B cell (primary cell): Measurements from ENCODE around the gene ANKAR. TPM values are rescaled to one million over a fixed set of nuclear protein-coding genes. Genes with fewer than 3 reads are reported as not detected.

ENCODE experiments used
- ATAC-seq: fragments of 200-7000 bp; cut with Tn5 transposase; one replicate; pipeline ENCODE4 v1.10.0; 2021; ENCODE audit warnings: low read depth, mild to moderate bottlenecking, moderate number of reproducible peaks, moderate library complexity
- CTCF ChIA-PET: fragments of 350-600 bp; sonication (Branson Sonifier 250); formaldehyde crosslinking; loops from one replicate; lab custom pipeline; 2021; ENCODE audit warnings: antibody characterized with exemption, inconsistent platforms; lab: Charles Lee
- POLR2A ChIA-PET: fragments of 350-600 bp; sonication (Branson Sonifier 250); formaldehyde crosslinking; loops from one replicate; lab custom pipeline; 2021; ENCODE audit warnings: antibody characterized with exemption; lab: Charles Lee
- DNase-seq: peaks from one replicate; pipeline ENCODE4 v3.0.0; 2013
- H2AFZ ChIP-seq: 2 replicates; pipeline ENCODE4 v1.6.1; 2012; ENCODE audit warnings: mild to moderate bottlenecking, low read depth, low read length; ENCODE audit not compliant: insufficient read depth, poor library complexity, severe bottlenecking
- H3K27ac ChIP-seq, 2 donors: 1 replicate in 1 of 2; 2 replicates in 1 of 2; pipeline ENCODE4 v1.5.1; 2012 to 2013; ENCODE audit warnings: low read length in 2 of 2, mild to moderate bottlenecking in 2 of 2, moderate library complexity in 1 of 2
- H3K27me3 ChIP-seq, 4 experiments: fragments of 200-600 bp in 1 of 4; sonication (generic) in 1 of 4; replicated peaks in 1 of 4; 1 replicate in 2 of 4; 2 replicates in 2 of 4; pipeline versions ENCODE4 v1.6.1 to v1.7.0; 2013 to 2016; ENCODE audit warnings: low read length in 3 of 4, mild to moderate bottlenecking in 2 of 4, mixed read lengths in 1 of 4, moderate library complexity in 1 of 4; ENCODE audit not compliant: insufficient read depth in 4 of 4, control insufficient read depth in 3 of 4; ENCODE audit errors: control extremely low read depth in 1 of 4
- H3K36me3 ChIP-seq, 2 experiments: replicated peaks in 1 of 2; 1 replicate in 1 of 2; 2 replicates in 1 of 2; pipeline versions ENCODE4 v1.6.1 to v1.7.1; 2013; ENCODE audit warnings: low read length in 1 of 2; ENCODE audit not compliant: insufficient read depth in 2 of 2, control insufficient read depth in 1 of 2; ENCODE audit errors: control extremely low read depth in 1 of 2, extremely low read depth in 1 of 2
- H3K4me1 ChIP-seq, 2 donors: fragments of 200-600 bp in 1 of 2; sonication (generic) in 1 of 2; 1 replicate in 1 of 2; 2 replicates in 1 of 2; pipeline versions ENCODE4 v1.5.1 to v1.6.1; 2013 to 2017; ENCODE audit warnings: low read length in 2 of 2; ENCODE audit not compliant: control insufficient read depth in 2 of 2, insufficient read depth in 2 of 2
- H3K4me2 ChIP-seq: replicated peaks from 2 replicates; pipeline ENCODE3; 2012; ENCODE audit warnings: mild to moderate bottlenecking, low read depth, low read length; ENCODE audit not compliant: poor library complexity, severe bottlenecking
- H3K4me3 ChIP-seq, 5 experiments: fragments of 200-600 bp in 1 of 5; sonication (generic) in 1 of 5; 1 replicate in 3 of 5; 2 replicates in 2 of 5; pipeline versions ENCODE4 v1.5.1 to v1.7.0; 2011 to 2016; ENCODE audit warnings: low read length in 4 of 5, mild to moderate bottlenecking in 4 of 5, low read depth in 2 of 5, control low read depth in 1 of 5, moderate library complexity in 1 of 5; ENCODE audit not compliant: insufficient read depth in 1 of 5; ENCODE audit errors: control extremely low read depth in 1 of 5, extremely low read depth in 1 of 5
- H3K79me2 ChIP-seq: fragments of 200-600 bp; sonication (generic); one replicate; pipeline ENCODE4 v1.6.0; 2016; ENCODE audit warnings: low read length; ENCODE audit not compliant: control insufficient read depth, insufficient read depth
- H3K9ac ChIP-seq: fragments of 200-600 bp; sonication (generic); 2 replicates; pipeline ENCODE4 v1.6.1; 2017; ENCODE audit warnings: mild to moderate bottlenecking, low read length, moderate library complexity
- H3K9me3 ChIP-seq, 3 donors: one replicate each; pipeline versions ENCODE4 v1.6.1 to v1.7.1; 2013; ENCODE audit warnings: low read length in 2 of 3; ENCODE audit not compliant: control insufficient read depth in 2 of 3, insufficient read depth in 1 of 3; ENCODE audit errors: control extremely low read depth in 1 of 3
- H4K20me1 ChIP-seq: 2 replicates; pipeline ENCODE4 v1.6.0; 2012; ENCODE audit warnings: mild to moderate bottlenecking, low read length; ENCODE audit not compliant: insufficient read depth, control insufficient read depth, poor library complexity, severe bottlenecking
- H3K27ac Mint-ChIP-seq: one replicate; pipeline ENCODE4 v1.8.0; 2021; ENCODE audit warnings: mixed read lengths
- H3K27me3 Mint-ChIP-seq: one replicate; pipeline ENCODE4 v1.8.0; 2021; ENCODE audit warnings: mixed read lengths
- H3K4me1 Mint-ChIP-seq: one replicate; pipeline ENCODE4 v1.8.0; 2021; ENCODE audit warnings: mixed read lengths
- H3K4me3 Mint-ChIP-seq: one replicate; pipeline ENCODE4 v1.8.0; 2021; ENCODE audit warnings: mixed read lengths
- H3K9me3 Mint-ChIP-seq: one replicate; pipeline ENCODE4 v1.8.0; 2022; ENCODE audit warnings: mixed read lengths; ENCODE audit not compliant: insufficient read depth
- CTCF ChIP-seq: fragments of 200-600 bp; IDR thresholded peaks from one replicate; pipeline ENCODE4 v1.8.0; 2022; ENCODE audit warnings: antibody characterized with exemption, mild to moderate bottlenecking
- EZH2 ChIP-seq: IDR thresholded peaks from 2 replicates; pipeline ENCODE4 v1.6.1; 2012; ENCODE audit warnings: borderline replicate concordance, low read depth, mild to moderate bottlenecking, moderate library complexity, low read length; ENCODE audit not compliant: insufficient read depth, poor library complexity, severe bottlenecking
- WGBS: methylation state at CpG from one replicate; pipeline ENCODE4 v1.1.5; 2013; ENCODE audit warnings: missing lambda C conversion rate; ENCODE audit not compliant: insufficient coverage; 5-methylcytosine and 5-hydroxymethylcytosine counted together
- intact Hi-C: fragments of 100-400 bp; cut with micrococcal nuclease; formaldehyde crosslinking; loops from one replicate; pipeline ENCODE4 v1.10.0; 2022
- polyA plus RNA-seq: library from polyadenylated mRNA; depleted of rRNA; stranded (reverse); fragments of >200 nt; gene quantifications from 2 replicates; pipeline ENCODE4 v1.2.3, GENCODE V29; 2012
- total RNA-seq, 2 donors: library from RNA; stranded (reverse); fragments of 120-200 nt in 1 of 2; gene quantifications; 1 replicate in 1 of 2; 2 replicates in 1 of 2; pipeline versions ENCODE4 v1.2.3 to v1.2.4, GENCODE V29; 2013 to 2022

ANKAR gene
- total and polyA plus RNA-seq, 2 donors (not counting 1 experiment from before 2014, with no cell fraction given) = 11.2 to 24.8 TPM

- peaks cover 53% of the 10 kb centered on the region for H3K4me1 Mint-ChIP-seq
- DNase-seq = no peak
- H3K27me3 Mint-ChIP-seq = no peaks in the 10 kb centered on the region
- peaks cover 83% of the 10 kb centered on the region for H3K79me2 ChIP-seq
- ChIA-PET POLR2A (no interaction called here), CTCF (interaction anchor here (1.1 to 2.1 kb wide), 4 partner anchors 18 to 84 kb away, joined by 5 to 14 read pairs (median 6); partner anchors contain the start of gene OSGEPL1)
- no peaks in the 10 kb centered on the region for H3K27me3 ChIP-seq
- peaks cover 0 to 2% (median 0%) of the 10 kb centered on the region in 3 donors for H3K9me3 ChIP-seq
- H3K4me1 ChIP-seq = peaks cover 33 to 41% of the 10 kb centered on the region in 2 donors
- H3K27ac Mint-ChIP-seq = peak overlapping the region; percentile 60
- peak overlapping the region in 1 of 2 donors; percentile 66 for H3K27ac ChIP-seq
- H3K36me3 ChIP-seq = no peaks in the 10 kb centered on the region
- H3K9me3 Mint-ChIP-seq = peaks cover 2% of the 10 kb centered on the region
- peak overlapping the region; percentile 39 for H3K4me2 ChIP-seq
- no peaks in the 10 kb centered on the region for H4K20me1 ChIP-seq
- peak overlapping the region; percentile 44 for H3K4me3 Mint-ChIP-seq
- TF ChIP-seq CTCF (no peak), EZH2 (no peak)
- intact Hi-C loops = loop anchor here (10.0 kb wide), 2 partner anchors 506 to 1996 kb away; partner anchors contain the start of gene NABP1
- no peak overlapping the region for H3K9ac ChIP-seq
- H2AFZ ChIP-seq = no peak overlapping the region
- H3K4me3 ChIP-seq = no peak overlapping the region
- ATAC-seq = no peak
Measured at GRCh38 chr2:189679226-189679625, 4.8 kb downstream of the ANKAR start.

GRCh38 chr2:189681203-189681602, 6.7 kb downstream of the ANKAR start:
- Mint-ChIP-seq H3K27ac (peak overlapping the region; percentile 23), H3K27me3 (no peaks in the 10 kb centered on the region), H3K4me1 (peaks cover 40% of the 10 kb centered on the region), H3K9me3 (peaks cover 2% of the 10 kb centered on the region), H3K4me3 (no peak overlapping the region)
- intact Hi-C loops = no loop called here
- Histone ChIP-seq H3K9me3 (peaks cover 0 to 2% (median 0%) of the 10 kb centered on the region in 3 donors), H3K4me1 (peaks cover 26 to 27% of the 10 kb centered on the region in 2 donors), H3K27ac (peak overlapping the region; percentile 53 to 66), H3K79me2 (peaks cover 80% of the 10 kb centered on the region), H3K4me3 (peak overlapping the region in 1 of 5 experiments; percentile 40), H3K27me3 (no peaks in the 10 kb centered on the region), H4K20me1 (no peaks in the 10 kb centered on the region), H2AFZ (no peak overlapping the region), H3K9ac (peak overlapping the region; percentile 24), H3K36me3 (no peaks in the 10 kb centered on the region), H3K4me2 (peak overlapping the region; percentile 39)
- no peak for ATAC-seq
- ChIA-PET POLR2A (no interaction called here), CTCF (interaction anchor here (0.6 to 1.9 kb wide), 8 partner anchors 10 to 82 kb away, joined by 3 to 14 read pairs (median 4); partner anchors contain the start of gene OSGEPL1)
- no peak for TF ChIP-seq CTCF
- no peak for TF ChIP-seq EZH2
- WGBS = no CpG with 5 or more reads among the region's 1 CpG
- no peak for DNase-seq
